HepG2 (cell line): ENCODE data around the gene USP32. TPM values are rescaled to one million over a fixed set of nuclear protein-coding genes. Genes with fewer than 3 reads are reported as not detected.

Source experiments
- ATAC-seq: fragments of 200-7000 bp; cut with Tn5 transposase; 3 replicates; pipeline ENCODE4 v1.9.1; 2020; ENCODE audit warnings: mild to moderate bottlenecking, moderate library complexity
- BruUV-seq: library from RNA; stranded (reverse); fragments of 400-500 nt; replicated peaks from 2 replicates; lab custom pipeline; 2021; lab: Mats Ljungman, UMichigan
- CTCF ChIA-PET: fragments of 300-600 bp; formaldehyde crosslinking; extraction: SDS; loops from one replicate; lab custom pipeline; 2021; ENCODE audit warnings: low total read pairs, inconsistent platforms, low intra/inter-chr PET ratio; lab: Yijun Ruan, JAX
- POLR2A ChIA-PET: fragments of 350-600 bp; sonication (Branson Sonifier 250); formaldehyde crosslinking; loops from one replicate; lab custom pipeline; 2020; ENCODE audit warnings: antibody characterized with exemption, inconsistent platforms; lab: Yijun Ruan, JAX
- DNase-seq: peaks from one replicate; pipeline ENCODE4 v3.0.0-alpha.2; 2015; ENCODE audit warnings: low spot score
- FAIRE-seq: peaks from 3 replicates; lab custom pipeline; 2011; peaks lifted over from hg19 to GRCh38; lab: Jason Lieb, UNC
- H2AFZ ChIP-seq: one replicate; pipeline ENCODE4 v1.6.1; 2011; ENCODE audit warnings: low read length, inconsistent platforms
- H3K27ac ChIP-seq: fragments of 300-600 bp; 3 replicates; pipeline ENCODE4 v1.8.0; 2011; ENCODE audit warnings: mixed run types, mild to moderate bottlenecking, mixed read lengths, low read length, inconsistent platforms; ENCODE audit not compliant: insufficient read depth; ENCODE audit errors: extremely low read length
- H3K27me3 ChIP-seq, 2 experiments: fragments of 200-600 bp in 1 of 2; 2 replicates in 1 of 2; 3 replicates in 1 of 2; pipeline versions ENCODE4 v1.6.0 to v1.8.0; 2011; ENCODE audit warnings: low read length in 2 of 2, mild to moderate bottlenecking in 2 of 2, moderate library complexity in 2 of 2, inconsistent platforms in 1 of 2; ENCODE audit not compliant: insufficient read depth in 2 of 2, control insufficient read depth in 1 of 2
- H3K36me3 ChIP-seq, 2 experiments: fragments of 200-600 bp in 1 of 2; replicated peaks in 1 of 2; 2 replicates in 1 of 2; 3 replicates in 1 of 2; pipeline versions ENCODE4 v1.5.1 to v1.8.0; 2011; ENCODE audit warnings: low read length in 2 of 2, inconsistent platforms in 1 of 2; ENCODE audit not compliant: insufficient read depth in 2 of 2, control insufficient read depth in 1 of 2
- H3K4me1 ChIP-seq: 2 replicates; pipeline ENCODE4 v1.5.1; 2012; ENCODE audit warnings: low read length, inconsistent platforms; ENCODE audit not compliant: insufficient read depth
- H3K4me2 ChIP-seq: 2 replicates; pipeline ENCODE4 v1.6.0; 2011; ENCODE audit warnings: low read depth, low read length, inconsistent platforms
- H3K4me3 ChIP-seq, 3 experiments: fragments of 200-600 bp in 1 of 3; sonication (generic), shearing (Covaris generic) in 1 of 3; replicated peaks in 1 of 3; 2 replicates each; pipeline ENCODE4 v1.5.1; 2011 to 2016; ENCODE audit warnings: low read length in 3 of 3, inconsistent platforms in 2 of 3, low read depth in 2 of 3, mild to moderate bottlenecking in 2 of 3, control low read depth in 1 of 3, mixed read lengths in 1 of 3; ENCODE audit not compliant: insufficient read depth in 1 of 3
- H3K79me2 ChIP-seq: one replicate; pipeline ENCODE4 v1.6.1; 2011; ENCODE audit warnings: low read length, inconsistent platforms; ENCODE audit not compliant: insufficient read depth
- H3K9ac ChIP-seq: 2 replicates; pipeline ENCODE4 v1.6.0; 2011; ENCODE audit warnings: mild to moderate bottlenecking, low read depth, low read length, inconsistent platforms; ENCODE audit not compliant: insufficient read depth
- H3K9me3 ChIP-seq: 2 replicates; pipeline ENCODE4 v1.5.1; 2012; ENCODE audit warnings: mild to moderate bottlenecking, low read length
- H4K20me1 ChIP-seq: 2 replicates; pipeline ENCODE4 v1.6.0; 2011; ENCODE audit warnings: inconsistent platforms, mild to moderate bottlenecking, low read length, moderate library complexity; ENCODE audit not compliant: insufficient read depth
- ASH2L ChIP-seq: fragments of 300-600, 200-600 bp; sonication (generic); IDR thresholded peaks from 2 replicates; pipeline ENCODE4 v1.7.0; 2017; ENCODE audit warnings: low read depth, mild to moderate bottlenecking, moderate library complexity, mixed read lengths, low read length; ENCODE audit not compliant: insufficient read length
- CEBPG ChIP-seq: IDR thresholded peaks from 2 replicates; pipeline ENCODE4 v1.6.1; 2016
- FOXA3 ChIP-seq: IDR thresholded peaks from 2 replicates; pipeline ENCODE4 v1.6.1; 2016; ENCODE audit warnings: missing genetic modification reagents, missing compliant biosample characterization
- GATAD2A ChIP-seq: IDR thresholded peaks from 2 replicates; pipeline ENCODE4 v1.6.1; 2016
- NONO ChIP-seq, 2 experiments: fragments of 450-650 bp in 1 of 2; sonication (generic) in 1 of 2; formaldehyde crosslinking in 1 of 2; IDR thresholded peaks in 1 of 2; conservative IDR thresholded peaks in 1 of 2; 2 replicates each; pipeline versions ENCODE4 v1.6.1 to v1.8.0; 2017 to 2022; ENCODE audit warnings: mild to moderate bottlenecking in 1 of 2, missing genetic modification reagents in 1 of 2, moderate library complexity in 1 of 2
- RFX5 ChIP-seq: IDR thresholded peaks from 2 replicates; pipeline ENCODE4 v1.6.1; 2011; ENCODE audit warnings: low read depth, low read length, improper control_type of control experiment
- SMC3 ChIP-seq: IDR thresholded peaks from 2 replicates; pipeline ENCODE4 v1.6.1; 2011; ENCODE audit warnings: low read length, improper control_type of control experiment
- SMYD3 ChIP-seq: sonication (generic); formaldehyde crosslinking; IDR thresholded peaks from 2 replicates; pipeline ENCODE4 v1.8.1; 2023; ENCODE audit warnings: mild to moderate bottlenecking, missing genetic modification reagents
- ZNF138 ChIP-seq: sonication (generic); formaldehyde crosslinking; IDR thresholded peaks from 2 replicates; pipeline ENCODE4 v1.5.0; 2020; ENCODE audit warnings: mild to moderate bottlenecking, low read depth, missing genetic modification reagents
- ZNF143 ChIP-seq: sonication (generic); formaldehyde crosslinking; IDR thresholded peaks from 2 replicates; pipeline ENCODE4 v1.4.0; 2020; ENCODE audit warnings: missing genetic modification reagents
- ZNF17 ChIP-seq: sonication (generic); formaldehyde crosslinking; IDR thresholded peaks from 2 replicates; pipeline ENCODE4 v1.5.0; 2020; ENCODE audit warnings: mild to moderate bottlenecking, missing genetic modification reagents
- ZNF550 ChIP-seq: sonication (generic); formaldehyde crosslinking; IDR thresholded peaks from 2 replicates; pipeline ENCODE4 v1.4.0; 2020; ENCODE audit warnings: mild to moderate bottlenecking, missing genetic modification reagents, borderline replicate concordance
- ZNF576 ChIP-seq: sonication (generic); formaldehyde crosslinking; IDR thresholded peaks from 2 replicates; pipeline ENCODE4 v1.4.0; 2020; ENCODE audit warnings: mild to moderate bottlenecking, missing genetic modification reagents
- ZNF652 ChIP-seq: IDR thresholded peaks from 2 replicates; pipeline ENCODE4 v1.6.1; 2016; ENCODE audit warnings: low read depth, borderline replicate concordance
- ZNF773 ChIP-seq: sonication (generic); formaldehyde crosslinking; IDR thresholded peaks from 2 replicates; pipeline ENCODE4 v1.4.0; 2020; ENCODE audit warnings: missing genetic modification reagents, borderline replicate concordance
- WGBS: methylation state at CpG from one replicate; pipeline ENCODE4 v1.1.6; 2017; ENCODE audit warnings: low lambda C conversion rate; 5-methylcytosine and 5-hydroxymethylcytosine counted together
- in situ Hi-C: cut with HindIII; loops from 2 replicates; pipeline ENCODE4 v1.10.0; 2017; ENCODE audit warnings: low pct_unique_long_range_greater_than_20kb; ENCODE audit not compliant: extremely low pct_ligation_motif_present
- intact Hi-C: fragments of 100-400 bp; cut with micrococcal nuclease; formaldehyde crosslinking; loops from one replicate; pipeline ENCODE4 v1.10.0; 2022; ENCODE audit not compliant: unreplicated experiment
- polyA plus RNA-seq, 8 experiments: library from polyadenylated mRNA; depleted of rRNA in 3 of 8; stranded (reverse) in 7 of 8; unstranded in 1 of 8; fragments of >200 nt; fragmentation: Illumina TruSeq in 4 of 8; extraction: Trizol in 4 of 8; gene quantifications; 2 replicates each; pipeline versions ENCODE4 v1.2.1 to v1.2.3, GENCODE V29; 2011 to 2016; ENCODE audit warnings: low read depth in 4 of 8, missing spikeins in 1 of 8, mixed read lengths in 1 of 8; ENCODE audit not compliant: insufficient read depth in 1 of 8
- total RNA-seq, 5 experiments: library from RNA; depleted of rRNA; stranded (reverse); fragments of >200 nt; fragmentation: Illumina TruSeq; extraction: Trizol; gene quantifications; 2 replicates each; pipeline ENCODE4 v1.2.3, GENCODE V29; 2016; ENCODE audit warnings: low read depth in 1 of 5
- TF ChIP-seq, protein P1 (sequence below): sonication (generic); formaldehyde crosslinking; IDR thresholded peaks from 2 replicates; pipeline ENCODE4 v1.8.0; 2022; ENCODE audit warnings: missing genetic modification reagents, mild to moderate bottlenecking, moderate library complexity, borderline replicate concordance
- TF ChIP-seq, protein P2 (sequence below): sonication (generic); formaldehyde crosslinking; conservative IDR thresholded peaks from 2 replicates; pipeline ENCODE4 v1.8.0; 2022; ENCODE audit warnings: low read depth, missing genetic modification reagents

The USP32 gene
- total and polyA plus RNA-seq, 2 of the 13 experiments (the other 11 are each of a cell fraction or from before 2014, with no cell fraction given) = 24.9 to 39.9 TPM

GRCh38 chr17:60371818-60372510 is 20.0 kb downstream of the USP32 start (continued):
- TF ChIP-seq FOXA3 (CRISPR knock-in tag) (0 out of 2 replicates have a peak, but pooled peaks have one; percentile 16), ZNF773 (no peak), SMC3 (peak; percentile 25), ZNF143 (no peak), SMYD3 (no peak), GATAD2A (CRISPR knock-in tag) (peak; percentile 18; the same call in 1 of the 2 replicates), ZNF652 (peak; percentile 38; the same call in 1 of the 2 replicates), ZNF550 (CRISPR knock-in tag) (no peak), ZNF17 (no peak), CEBPG (CRISPR knock-in tag) (peak; percentile 31; the same call in 1 of the 2 replicates), RFX5 (no peak), ASH2L (peak; percentile 35)
- TF ChIP-seq, protein P1, sequence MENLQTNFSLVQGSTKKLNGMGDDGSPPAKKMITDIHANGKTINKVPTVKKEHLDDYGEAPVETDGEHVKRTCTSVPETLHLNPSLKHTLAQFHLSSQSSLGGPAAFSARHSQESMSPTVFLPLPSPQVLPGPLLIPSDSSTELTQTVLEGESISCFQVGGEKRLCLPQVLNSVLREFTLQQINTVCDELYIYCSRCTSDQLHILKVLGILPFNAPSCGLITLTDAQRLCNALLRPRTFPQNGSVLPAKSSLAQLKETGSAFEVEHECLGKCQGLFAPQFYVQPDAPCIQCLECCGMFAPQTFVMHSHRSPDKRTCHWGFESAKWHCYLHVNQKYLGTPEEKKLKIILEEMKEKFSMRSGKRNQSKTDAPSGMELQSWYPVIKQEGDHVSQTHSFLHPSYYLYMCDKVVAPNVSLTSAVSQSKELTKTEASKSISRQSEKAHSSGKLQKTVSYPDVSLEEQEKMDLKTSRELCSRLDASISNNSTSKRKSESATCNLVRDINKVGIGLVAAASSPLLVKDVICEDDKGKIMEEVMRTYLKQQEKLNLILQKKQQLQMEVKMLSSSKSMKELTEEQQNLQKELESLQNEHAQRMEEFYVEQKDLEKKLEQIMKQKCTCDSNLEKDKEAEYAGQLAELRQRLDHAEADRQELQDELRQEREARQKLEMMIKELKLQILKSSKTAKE (CRISPR knock-in tag) = no peak

GRCh38 chr17:60371416-60371815 is 20.5 kb downstream of the USP32 start:
- no peak for DNase-seq
- Histone ChIP-seq H3K9ac (no peak overlapping the region), H3K4me3 (no peak overlapping the region), H3K27me3 (no peaks in the 10 kb centered on the region), H3K27ac (no peak overlapping the region), H2AFZ (no peak overlapping the region), H3K9me3 (no peaks in the 10 kb centered on the region), H3K4me1 (peaks cover 19% of the 10 kb centered on the region), H3K4me2 (0 out of 2 replicates have a peak overlapping the region, but pooled peaks have one; percentile 23), H4K20me1 (no peaks in the 10 kb centered on the region), H3K79me2 (peaks cover 35% of the 10 kb centered on the region), H3K36me3 (no peaks in the 10 kb centered on the region)
- POLR2A ChIA-PET = interaction anchor here (1.0 to 1.8 kb wide), 2 partner anchors 10 to 228 kb away, joined by 3 read pairs; partner anchors contain the start of gene PPM1D
- 98% methylated on average over 3 of the region's 3 CpGs for WGBS
- in situ Hi-C loops = no loop called here
- no TSS peak for BruUV-seq
- intact Hi-C loops = loop anchor here (10.0 kb wide), 1 partner anchor 47 kb away; no protein-coding TSS in a partner anchor
- FAIRE-seq = no peak
- CTCF ChIA-PET = no interaction called here
- ATAC-seq = no peak
- TF ChIP-seq, protein P2, sequence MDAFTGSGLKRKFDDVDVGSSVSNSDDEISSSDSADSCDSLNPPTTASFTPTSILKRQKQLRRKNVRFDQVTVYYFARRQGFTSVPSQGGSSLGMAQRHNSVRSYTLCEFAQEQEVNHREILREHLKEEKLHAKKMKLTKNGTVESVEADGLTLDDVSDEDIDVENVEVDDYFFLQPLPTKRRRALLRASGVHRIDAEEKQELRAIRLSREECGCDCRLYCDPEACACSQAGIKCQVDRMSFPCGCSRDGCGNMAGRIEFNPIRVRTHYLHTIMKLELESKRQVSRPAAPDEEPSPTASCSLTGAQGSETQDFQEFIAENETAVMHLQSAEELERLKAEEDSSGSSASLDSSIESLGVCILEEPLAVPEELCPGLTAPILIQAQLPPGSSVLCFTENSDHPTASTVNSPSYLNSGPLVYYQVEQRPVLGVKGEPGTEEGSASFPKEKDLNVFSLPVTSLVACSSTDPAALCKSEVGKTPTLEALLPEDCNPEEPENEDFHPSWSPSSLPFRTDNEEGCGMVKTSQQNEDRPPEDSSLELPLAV (CRISPR knock-in tag) = no peak
- no peak for TF ChIP-seq ZNF576 (CRISPR knock-in tag)
- no peak for TF ChIP-seq ZNF138 (CRISPR knock-in tag)
- TF ChIP-seq NONO (IDR thresholded peaks at IDR 0.05) = no peak
- TF ChIP-seq NONO (CRISPR knock-in tag; conservative IDR thresholded peaks at IDR 0.05) = no peak
